Adrenal gland (tissue), 12 donors: ENCODE data around the gene HECTD2. TPM values are rescaled to one million over a fixed set of nuclear protein-coding genes. Genes with fewer than 3 reads are reported as not detected.
"Not testable (repeated sequence)": the region's sequence is repeated elsewhere in the genome, so short reads cannot be mapped to it uniquely, and the experiment has no call there.

Experiments used
- DNase-seq, 7 donors: peaks; one replicate each; pipeline ENCODE4 v3.0.0-alpha.2; 2019 to 2020
- H3K27ac ChIP-seq, 5 donors: fragments of 200-600 bp; sonication (generic) in 4 of 5; 1 replicate in 3 of 5; 2 replicates in 2 of 5; pipeline versions ENCODE4 v1.5.1 to v1.8.0; 2016 to 2020; ENCODE audit warnings: mild to moderate bottlenecking in 1 of 5
- H3K27me3 ChIP-seq: fragments of 200-600 bp; 2 replicates; pipeline ENCODE4 v1.8.0; 2021
- H3K36me3 ChIP-seq, 2 donors: fragments of 200-600 bp; replicated peaks in 1 of 2; 1 replicate in 1 of 2; 2 replicates in 1 of 2; pipeline versions ENCODE4 v1.5.1 to v1.8.0; 2018 to 2022
- H3K4me1 ChIP-seq, 2 donors: fragments of 200-600 bp; replicated peaks in 1 of 2; 1 replicate in 1 of 2; 2 replicates in 1 of 2; pipeline versions ENCODE4 v1.5.1 to v1.8.0; 2018 to 2021
- H3K4me3 ChIP-seq, 4 donors: fragments of 200-600 bp; sonication (generic) in 3 of 4; one replicate each; pipeline ENCODE4 v1.5.1; 2016 to 2018
- H3K9me3 ChIP-seq, 3 donors: fragments of 200-600 bp; sonication (generic) in 1 of 3; replicated peaks in 1 of 3; 1 replicate in 2 of 3; 2 replicates in 1 of 3; pipeline versions ENCODE4 v1.5.1 to v1.8.0; 2016 to 2021
- CTCF ChIP-seq, 6 experiments: fragments of 450-650 bp in 4 of 6; fragments of 200-600 bp in 2 of 6; sonication (generic) in 1 of 6; IDR thresholded peaks; 1 replicate in 5 of 6; 2 replicates in 1 of 6; pipeline versions ENCODE4 v1.5.1 to v1.8.0; 2016 to 2021; ENCODE audit warnings: antibody characterized with exemption in 6 of 6, mild to moderate bottlenecking in 2 of 6, moderate library complexity in 1 of 6
- POLR2A ChIP-seq, 2 donors: fragments of 450-650 bp; IDR thresholded peaks; one replicate each; pipeline ENCODE4 v1.6.1; 2017; ENCODE audit warnings: antibody characterized with exemption in 2 of 2, mild to moderate bottlenecking in 2 of 2, moderate library complexity in 1 of 2
- WGBS, 4 donors: extraction: QIAGEN DNeasy Blood & Tissue Kit in 2 of 4; methylation state at CpG; one replicate each; pipeline versions ENCODE4 v1.1.5 to v1.1.7; 2013 to 2017; 5-methylcytosine and 5-hydroxymethylcytosine counted together
- intact Hi-C, 2 donors: fragments of 100-400 bp; cut with DNase I; formaldehyde crosslinking; loops; one replicate each; pipeline versions ENCODE4 v1.14.1 to v1.15.0; 2022 to 2023
- polyA plus RNA-seq, 3 donors: library from polyadenylated mRNA; stranded (reverse); fragments of 200-250 nt in 2 of 3; fragments of 350-450 nt in 1 of 3; fragmentation: Illumina TruSeq in 1 of 3; extraction: RNeasy Lipid Tissue Mini Kit (QIAGEN cat#74804) in 1 of 3; gene quantifications; one replicate each; pipeline ENCODE4 v1.2.3, GENCODE V29; 2013 to 2014
- total RNA-seq, 9 donors: library from RNA; depleted of rRNA in 4 of 9; stranded (reverse); fragments of >200 nt in 4 of 9; fragments of 120-200 nt in 1 of 9; fragmentation: NEBNext Ultra II Directional in 1 of 9; extraction: Animal tissue kit (Norgen Biotek cat#: 25700) in 1 of 9; gene quantifications; one replicate each; pipeline versions ENCODE4 v1.1.0 to v1.2.4, GENCODE V29; 2013 to 2023
- donor health status: healthy with polysubstance abuse.
- donor health status: Bipolar disorder and iron deficiency.
- donor health status: DM: yes; HTN: yes; CAD: no.
- donor health status: DM: no; HTN: no; CAD: no.
- donor health status: DM: no; HTN: no; CAD: no.
- donor health status: DM: yes; HTN: yes; CAD: no.

HECTD2 gene
- total and polyA plus RNA-seq, 12 donors, result 5.4 to 20.3 (median 8.2) TPM

- H3K9me3 ChIP-seq, result no peaks in the 10 kb centered on the region
- H3K36me3 ChIP-seq, result no peaks in the 10 kb centered on the region
- peak in 2 of 7 donors; percentile 24 to 29 for DNase-seq
- H3K4me3 ChIP-seq, result peak overlapping the region in 1 of 4 donors; percentile 12
- no peak overlapping the region for H3K27ac ChIP-seq
- H3K27me3 ChIP-seq, result no peaks in the 10 kb centered on the region
- peaks cover 0 to 4% of the 10 kb centered on the region in 2 donors for H3K4me1 ChIP-seq
- TF ChIP-seq CTCF (IDR thresholded peaks at IDR 0.05), result peak; percentile 61 to 77 (median 66)
- no peak for TF ChIP-seq POLR2A (IDR thresholded peaks at IDR 0.05)
- 20 to 24% (median 22%) methylated on average over 8 of the region's 8 CpGs for WGBS, 4 donors
- intact Hi-C loops, result loop anchor here (10.0 kb wide), 1 partner anchor 95 kb away; no protein-coding TSS in a partner anchor
These were observed 20.3 kb upstream of the HECTD2 start for GRCh38 chr10:91389636-91390512.

- H3K4me3 ChIP-seq, intact Hi-C loops, H3K27ac ChIP-seq, H3K4me1 ChIP-seq, H3K36me3 ChIP-seq, DNase-seq, H3K27me3 ChIP-seq, H3K9me3 ChIP-seq: not testable (repeated sequence)
- WGBS, 4 donors, result 87 to 100% (median 89%) methylated on average over 1 to 3 of the region's 3 CpGs
These were observed 19.7 kb upstream of the HECTD2 start for GRCh38 chr10:91390513-91390825.

GRCh38 chr10:91391920-91392319 lies 18.2 kb upstream of the HECTD2 start:
- Histone ChIP-seq H3K27me3 (no peaks in the 10 kb centered on the region), H3K9me3 (no peaks in the 10 kb centered on the region), H3K4me3 (no peak overlapping the region), H3K27ac (no peak overlapping the region), H3K4me1 (peaks cover 0 to 4% of the 10 kb centered on the region in 2 donors), H3K36me3 (no peaks in the 10 kb centered on the region)
- no peak for DNase-seq
- TF ChIP-seq POLR2A (IDR thresholded peaks at IDR 0.05) (no peak), CTCF (IDR thresholded peaks at IDR 0.05) (no peak)
- 92 to 100% (median 100%) methylated on average over 1 of the region's 1 CpG for WGBS, 4 donors
- intact Hi-C loops, result no loop called here

GRCh38 chr10:91406322-91406721 lies 3.8 kb upstream of the HECTD2 start:
- 86 to 95% (median 91%) methylated on average over 3 of the region's 3 CpGs for WGBS, 4 donors
- intact Hi-C loops, result no loop called here
- no peak for DNase-seq

More at GRCh38 chr10:91406322-91406721, 3.8 kb upstream of the HECTD2 start:
- no peaks in the 10 kb centered on the region for H3K36me3 ChIP-seq
- no peak overlapping the region for H3K27ac ChIP-seq
- no peak for TF ChIP-seq POLR2A (IDR thresholded peaks at IDR 0.05)
- no peak for TF ChIP-seq CTCF (IDR thresholded peaks at IDR 0.05)
- no peaks in the 10 kb centered on the region for H3K27me3 ChIP-seq
- peaks cover 0 to 11% of the 10 kb centered on the region in 2 donors for H3K4me1 ChIP-seq
- no peaks in the 10 kb centered on the region for H3K9me3 ChIP-seq
- H3K4me3 ChIP-seq, result no peak overlapping the region
